Fibroblast of skin of right biceps (primary cell): ENCODE results near the gene MAST3.

Experiments used
- DNase-seq: peaks from one replicate; pipeline ENCODE4 v3.0.0-alpha.2; 2013

The MAST3 gene

GRCh38 chr19:18114483-18114882, 16.9 kb downstream of the MAST3 start:
- no peak for DNase-seq

GRCh38 chr19:18117364-18117691, 19.8 kb downstream of the MAST3 start:
- DNase-seq = no peak

DNA sequence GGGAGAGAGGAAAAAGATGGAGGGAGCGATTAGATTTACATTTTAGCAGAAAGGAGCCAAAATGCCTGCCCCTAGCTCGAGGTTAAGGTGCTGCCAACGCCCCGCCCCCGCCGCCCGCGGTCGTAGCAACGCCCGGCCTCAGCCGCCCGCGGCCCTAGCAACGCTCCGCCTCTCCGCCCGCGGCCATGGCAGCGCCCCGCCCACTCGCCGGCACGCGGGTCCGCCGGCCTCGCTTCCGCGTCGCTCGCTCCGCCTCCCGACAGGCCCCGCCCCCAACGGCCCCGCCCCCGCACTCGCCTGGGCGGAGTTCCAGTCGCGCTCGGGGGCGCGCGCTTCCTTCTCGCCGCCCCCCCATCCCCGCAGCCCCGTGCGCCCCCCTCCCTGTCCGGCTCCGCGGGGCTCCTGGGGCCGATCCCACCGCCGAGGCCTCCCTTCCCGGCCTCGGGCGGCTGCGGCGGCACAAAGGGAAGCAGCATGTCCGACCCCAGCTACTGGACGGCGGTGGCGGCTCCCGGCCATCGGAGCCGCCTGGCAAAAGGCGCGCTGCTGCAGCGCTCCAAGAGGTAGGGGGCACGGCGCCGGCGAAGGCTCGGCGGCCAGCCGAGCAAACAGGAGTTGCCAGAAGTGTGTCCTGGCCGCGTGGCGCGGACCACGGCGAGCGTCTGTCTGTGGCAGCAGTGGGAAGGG, 20.3 kb downstream of the MAST3 start:
- DNase-seq = peak; percentile 82

- DNase-seq = no peak
These were observed 20.9 kb downstream of the MAST3 start for GRCh38 chr19:18118420-18119012.

GRCh38 chr19:18119013-18119716, 21.6 kb downstream of the MAST3 start:
- DNase-seq = no peak

- no peak for DNase-seq
These were observed 22.1 kb downstream of the MAST3 start for GRCh38 chr19:18119717-18120105.

GRCh38 chr19:18120127-18120526, 22.5 kb downstream of the MAST3 start:
- DNase-seq = no peak

DNA sequence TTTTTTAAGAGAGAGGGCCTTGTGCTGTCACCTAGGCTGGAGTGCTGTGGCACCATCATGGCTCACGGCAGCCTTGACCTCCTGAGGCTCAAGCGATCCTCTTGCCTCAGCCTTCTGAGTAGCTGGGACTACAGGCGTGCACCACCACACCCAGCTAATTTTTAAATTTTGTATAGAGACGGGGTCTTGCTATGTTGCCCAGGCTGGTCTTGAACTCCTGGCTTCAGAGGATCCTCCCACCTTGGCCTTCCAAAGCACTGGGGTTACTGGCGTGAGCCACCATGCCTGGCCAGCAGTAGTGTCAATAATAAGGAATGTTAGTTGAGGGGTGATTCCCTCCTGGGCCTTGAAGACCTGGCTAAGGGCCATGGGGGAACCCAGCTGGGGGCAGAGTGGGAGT, 23.6 kb downstream of the MAST3 start:
- DNase-seq = no peak

DNA sequence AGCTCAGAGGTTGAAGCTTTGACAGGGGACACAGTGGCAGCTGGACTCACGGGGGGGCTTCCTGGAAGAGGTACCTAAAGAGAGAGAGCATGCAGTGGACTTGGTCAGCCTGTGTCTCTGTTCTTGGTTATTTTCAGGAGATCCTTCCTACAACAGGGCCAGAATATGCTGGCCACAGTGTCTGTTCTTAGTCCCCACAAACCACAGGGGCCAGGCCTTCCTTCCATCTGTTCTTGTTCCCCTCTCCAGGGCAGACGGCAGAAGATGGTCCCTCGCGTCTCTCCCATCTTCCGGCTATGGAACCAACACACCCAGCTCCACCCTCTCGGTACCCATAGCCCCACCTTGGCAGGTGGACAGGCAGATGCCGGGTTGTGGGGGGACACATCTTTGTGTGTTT, 24.8 kb downstream of the MAST3 start:
- no peak for DNase-seq

DNA sequence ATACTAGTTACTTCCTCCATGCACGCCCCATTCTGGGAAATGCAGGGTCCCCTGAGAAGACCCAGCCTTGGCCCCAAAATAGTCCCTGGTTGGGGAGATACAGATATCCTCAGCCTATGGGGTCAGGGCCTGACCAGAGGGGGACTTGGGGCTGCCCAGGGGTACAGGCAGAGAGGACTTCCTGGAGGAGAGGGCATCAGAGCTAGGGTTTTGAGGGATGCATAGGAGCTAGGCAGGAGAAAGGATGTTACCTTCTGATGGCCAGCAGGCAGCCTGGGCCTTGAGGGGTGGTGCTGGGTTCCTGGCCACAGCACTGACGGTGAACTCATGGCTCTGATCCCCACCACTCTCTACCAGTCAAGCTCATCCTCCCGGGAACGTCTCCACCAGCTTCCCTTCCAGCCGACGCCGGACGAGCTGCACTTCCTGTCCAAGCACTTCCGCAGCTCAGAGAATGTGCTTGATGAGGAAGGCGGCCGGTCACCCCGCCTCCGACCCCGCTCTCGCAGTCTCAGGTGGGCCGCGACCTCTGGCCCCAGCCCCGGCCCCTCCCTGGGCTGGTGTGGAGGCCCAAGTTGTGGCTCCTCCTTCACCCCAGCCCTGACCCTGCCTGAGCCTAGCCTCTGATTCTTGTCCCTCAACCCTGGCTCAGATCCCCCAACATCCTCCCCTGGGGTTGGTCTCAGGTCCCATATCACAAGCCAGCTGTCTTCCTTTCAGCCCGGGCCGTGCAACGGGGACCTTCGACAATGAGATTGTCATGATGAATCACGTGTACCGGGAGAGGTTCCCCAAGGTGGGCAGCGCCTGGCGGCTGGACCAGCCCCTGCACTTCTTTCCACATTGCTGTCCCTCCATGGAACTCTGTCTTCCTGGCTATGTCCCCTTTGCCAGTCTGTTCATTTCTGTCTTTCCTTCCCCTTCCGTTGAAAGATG, 25.6 kb downstream of the MAST3 start:
- no peak for DNase-seq

DNA sequence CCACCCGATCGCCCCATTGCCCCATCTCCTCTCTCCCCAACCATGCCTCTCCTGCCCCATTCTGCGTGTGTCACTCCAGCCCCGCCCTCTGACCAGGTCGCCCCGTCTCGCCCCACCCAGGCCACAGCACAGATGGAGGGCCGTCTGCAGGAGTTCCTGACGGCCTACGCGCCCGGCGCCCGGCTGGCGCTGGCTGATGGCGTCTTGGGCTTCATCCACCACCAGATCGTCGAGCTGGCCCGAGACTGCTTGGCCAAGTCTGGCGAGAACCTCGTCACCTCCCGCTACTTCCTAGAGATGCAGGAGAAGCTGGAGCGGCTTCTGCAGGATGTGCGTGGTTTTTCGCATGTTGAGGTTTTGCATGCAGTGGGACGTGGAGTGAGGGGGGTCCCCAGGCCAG, 26.2 kb downstream of the MAST3 start:
- no peak for DNase-seq

DNA sequence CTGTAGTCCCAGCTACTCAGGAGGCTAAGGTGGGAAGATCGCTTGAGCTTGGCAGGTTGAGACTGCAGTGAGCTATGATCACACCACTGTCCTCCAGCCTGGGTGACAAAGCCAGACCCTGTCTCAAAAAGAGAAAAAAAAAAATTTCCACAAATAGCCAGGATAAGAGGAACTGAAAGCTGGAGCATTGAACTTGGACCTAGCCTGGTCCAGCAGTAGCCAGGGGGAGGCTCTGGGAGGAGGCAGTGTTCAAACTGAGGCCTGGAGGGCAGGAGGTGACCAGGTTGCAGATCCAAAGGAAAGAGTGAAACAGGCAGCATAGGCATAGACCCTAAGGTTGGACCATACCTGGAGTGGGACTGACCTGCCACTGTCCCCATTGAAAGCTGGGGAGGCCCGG, 28.5 kb downstream of the MAST3 start:
- no peak for DNase-seq

GRCh38 chr19:18128044-18128443, 30.5 kb downstream of the MAST3 start:
- no peak for DNase-seq

DNA sequence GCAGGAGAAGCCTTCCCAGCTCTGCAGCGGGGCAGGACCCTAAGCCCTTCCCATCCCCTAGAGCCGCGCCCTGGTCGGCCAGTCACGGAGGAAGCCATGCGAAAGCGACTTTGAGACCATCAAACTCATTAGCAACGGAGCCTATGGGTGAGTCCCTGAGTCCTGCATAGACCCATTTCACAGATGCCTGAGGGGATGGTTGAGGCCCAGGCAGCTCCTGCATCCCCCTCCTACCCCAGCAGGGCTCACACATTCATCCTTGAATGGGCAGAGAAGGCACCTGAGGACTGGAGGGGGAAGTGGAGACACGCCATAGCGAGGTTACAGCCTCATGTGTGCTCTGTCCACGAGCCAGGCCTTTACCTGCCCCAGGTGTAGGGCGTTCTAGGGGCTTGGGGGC, 31.2 kb downstream of the MAST3 start:
- DNase-seq = no peak

DNA sequence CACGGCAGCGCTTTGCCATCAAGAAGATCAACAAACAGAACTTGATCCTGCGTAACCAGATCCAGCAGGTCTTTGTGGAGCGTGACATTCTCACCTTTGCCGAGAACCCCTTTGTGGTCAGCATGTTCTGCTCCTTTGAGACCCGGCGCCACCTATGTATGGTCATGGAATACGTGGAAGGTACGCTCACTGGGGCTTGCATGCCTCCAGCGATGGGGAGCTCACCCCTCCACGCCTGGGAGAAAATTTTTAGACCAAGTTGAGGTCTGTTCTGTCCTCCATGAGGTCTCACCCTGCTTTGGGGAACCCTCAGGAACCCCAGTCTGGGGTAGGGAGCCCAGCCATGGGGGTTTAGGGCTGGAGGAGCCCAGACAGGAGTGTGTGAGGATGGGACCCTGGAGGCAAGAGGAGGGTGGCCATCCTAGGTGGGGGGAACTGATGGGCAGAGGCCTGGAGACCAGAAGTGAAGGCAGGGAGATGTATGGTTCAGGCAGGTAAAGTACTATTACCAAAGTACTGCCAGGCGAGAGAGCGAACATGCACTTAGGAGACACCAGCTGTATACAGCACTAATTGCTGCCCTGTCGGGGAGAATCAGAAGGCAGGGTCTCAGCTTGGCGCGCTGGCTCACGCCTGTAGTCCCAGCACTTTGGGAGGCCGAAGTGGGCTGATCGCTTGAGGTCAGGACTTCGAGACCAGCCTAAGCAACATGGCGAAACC, 33.1 kb downstream of the MAST3 start:
- DNase-seq = no peak

DNA sequence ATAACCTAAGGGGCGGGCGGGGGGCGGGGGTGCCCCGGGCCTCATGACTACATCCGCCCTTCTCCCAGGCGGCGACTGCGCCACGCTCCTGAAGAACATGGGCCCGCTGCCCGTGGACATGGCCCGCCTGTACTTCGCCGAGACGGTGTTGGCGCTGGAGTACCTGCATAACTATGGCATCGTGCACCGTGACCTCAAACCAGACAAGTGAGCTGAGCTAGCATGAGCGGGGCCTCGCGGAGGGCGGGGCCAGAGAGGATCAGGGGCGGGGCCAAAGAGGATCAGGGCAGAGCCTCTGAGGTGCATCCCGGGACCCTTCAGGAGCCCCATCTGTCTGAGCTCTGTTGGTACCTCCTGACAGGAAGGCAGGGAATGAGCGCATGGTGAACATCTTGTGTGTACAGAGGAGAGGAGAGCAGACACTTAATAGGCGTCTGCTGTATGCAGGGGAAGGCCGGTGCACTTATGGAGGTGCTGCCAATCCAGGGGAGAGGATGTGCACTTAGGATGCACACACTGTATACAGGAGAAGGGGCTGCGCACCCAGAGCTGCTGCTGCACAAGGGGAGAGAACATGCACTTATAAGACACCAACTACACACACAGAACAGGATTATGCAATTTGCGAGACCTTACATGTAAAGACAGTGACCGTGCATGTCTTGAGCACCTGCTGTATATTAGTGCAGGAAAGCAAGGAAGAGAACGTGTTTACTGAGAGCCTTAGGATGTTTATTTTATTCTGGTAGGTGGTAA, 34.4 kb downstream of the MAST3 start:
- DNase-seq = no peak

DNA sequence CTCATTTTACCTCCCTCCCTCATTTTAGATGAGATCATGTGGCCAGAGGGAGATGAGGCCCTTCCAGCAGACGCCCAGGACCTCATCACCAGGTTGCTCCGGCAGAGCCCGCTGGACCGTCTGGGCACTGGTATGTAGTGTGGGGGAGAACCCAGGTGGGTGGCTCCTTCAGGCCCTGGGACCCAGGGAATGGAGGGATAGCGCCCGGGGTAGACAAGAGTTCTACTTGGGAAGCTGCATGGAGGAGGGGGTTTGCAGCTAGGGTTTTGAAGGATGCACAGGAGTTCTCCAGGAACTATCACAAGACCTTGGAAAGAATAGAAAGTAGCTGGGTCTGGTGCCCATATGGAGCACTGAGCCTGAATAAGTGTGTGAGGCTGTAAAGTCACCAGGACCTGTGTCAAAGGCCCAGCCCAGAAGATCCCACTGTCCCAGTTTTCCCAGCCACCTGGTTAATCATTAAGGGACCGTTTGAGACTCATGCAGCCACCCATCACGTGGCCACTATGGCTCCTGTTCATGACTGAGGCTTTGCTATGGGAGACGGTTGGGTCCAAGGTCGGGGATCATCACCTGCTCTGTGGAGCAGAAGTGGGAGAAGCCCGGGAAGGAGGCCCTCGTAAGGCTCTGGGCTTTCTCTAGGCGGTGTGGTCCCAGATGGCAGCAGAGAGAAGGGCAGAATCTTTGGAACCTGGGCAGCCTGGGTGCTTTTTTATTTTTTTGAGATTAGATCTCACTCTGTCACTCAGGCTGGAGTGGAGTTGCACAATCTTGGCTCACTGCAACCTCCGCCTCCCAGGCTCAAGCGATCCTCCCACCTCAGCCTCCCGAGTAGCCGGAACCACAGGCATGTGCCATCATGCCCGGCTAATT, 38.4 kb downstream of the MAST3 start:
- DNase-seq = no peak

- DNase-seq = no peak
These were observed 39.7 kb downstream of the MAST3 start for GRCh38 chr19:18137242-18137641.

DNA sequence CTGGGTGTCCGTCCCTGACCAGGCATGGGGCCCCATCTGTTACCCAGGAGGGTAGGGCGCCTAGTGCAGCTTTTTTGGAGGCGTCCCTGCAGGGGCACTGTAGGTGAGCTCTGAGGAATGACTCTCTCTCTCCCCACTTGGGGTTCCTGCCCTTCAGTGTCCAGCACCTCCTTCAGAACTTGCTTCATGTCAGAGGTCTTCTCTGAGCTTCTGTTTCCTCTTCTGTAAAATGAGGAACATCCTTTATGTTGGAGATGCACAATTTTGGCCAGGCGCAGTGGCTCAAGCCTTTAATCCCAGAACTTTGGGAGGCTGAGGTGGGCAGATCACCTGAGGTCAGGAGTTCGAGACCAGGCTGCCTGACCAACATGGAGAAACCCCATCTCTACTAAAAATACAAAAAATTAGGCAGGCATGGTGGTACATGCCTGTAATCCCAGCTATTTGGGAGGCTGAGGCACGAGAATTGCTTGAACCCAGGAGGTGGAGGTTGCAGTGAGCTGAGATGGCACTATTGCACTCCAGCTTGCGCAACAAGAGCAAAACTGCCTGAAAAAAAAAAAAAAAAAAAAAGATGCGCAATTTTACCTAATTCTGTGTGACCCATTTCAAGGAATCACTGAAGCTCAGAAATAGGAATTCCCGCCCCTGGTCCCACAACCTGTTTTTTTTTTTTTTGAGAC, 40.2 kb downstream of the MAST3 start:
- no peak for DNase-seq

- DNase-seq = no peak
These were observed 42.9 kb downstream of the MAST3 start for GRCh38 chr19:18140473-18140872.
